Measurements from ENCODE around the gene NBL1.

The NBL1 gene

DNA sequence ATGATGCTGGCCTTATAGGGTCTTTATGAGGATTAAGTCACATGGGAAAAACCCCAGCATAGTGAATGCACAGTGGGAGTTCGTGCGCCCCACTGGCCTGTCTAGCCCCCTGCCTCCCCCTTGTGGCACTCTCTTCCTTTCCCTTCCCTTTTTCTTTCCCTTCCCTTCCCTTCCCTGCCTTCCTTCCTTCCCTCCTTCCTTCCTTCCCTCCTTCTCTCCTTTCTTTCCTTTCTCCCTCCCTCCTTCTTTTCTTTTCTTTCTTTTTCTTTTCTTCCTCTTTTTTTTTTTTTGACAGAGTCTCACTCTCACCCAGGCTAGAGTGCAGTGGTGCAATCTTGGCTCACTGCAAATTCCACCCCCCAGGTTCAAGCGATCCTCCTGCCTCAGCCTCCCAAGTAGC is 59.2 kb downstream of the NBL1 start:
- no peak for DNase-seq (ENCODE audit: low read depth in 2 of 2)

DNA sequence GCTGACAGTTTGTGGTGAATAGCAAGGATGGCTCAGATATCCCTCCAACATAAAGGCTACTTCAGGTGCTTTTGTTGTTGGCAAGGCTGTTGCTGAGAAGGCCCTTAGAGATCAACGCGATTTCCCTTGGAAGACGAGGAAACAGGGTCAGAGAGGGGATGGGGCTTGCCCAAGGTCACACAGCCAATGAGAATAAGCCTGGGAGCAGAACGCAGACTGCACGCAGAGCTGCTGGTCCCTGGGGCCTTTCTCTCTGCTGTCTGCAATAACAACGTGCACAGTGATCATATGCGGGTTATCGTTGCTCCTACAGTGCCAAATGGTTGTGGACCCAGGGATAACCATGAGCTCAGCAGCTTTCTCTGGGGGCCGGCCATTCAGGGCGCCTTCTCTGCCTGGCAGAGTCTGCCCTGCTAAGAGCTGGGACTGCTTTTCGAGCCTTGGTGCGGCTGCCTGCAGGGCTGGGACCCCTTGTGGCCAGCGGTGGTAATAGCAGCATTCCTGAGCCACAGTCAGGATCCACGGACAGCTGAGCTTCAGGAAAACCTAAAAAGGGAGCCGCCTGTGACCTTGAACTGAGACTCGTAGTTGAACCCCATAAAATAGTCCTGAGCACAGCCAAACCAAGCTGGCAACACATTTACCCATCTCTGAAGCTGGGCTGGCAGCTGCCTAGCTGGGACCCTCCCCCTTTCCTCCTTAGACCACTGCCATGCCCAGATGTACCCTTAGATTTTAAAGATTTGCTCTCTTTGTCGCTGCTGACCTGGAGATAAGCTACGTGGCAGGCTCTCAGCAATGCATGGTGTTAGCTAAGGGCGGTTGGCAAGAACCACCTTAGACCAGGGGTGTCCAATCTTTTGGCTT is 60.4 kb downstream of the NBL1 start:
- DNase-seq (ENCODE audit: low read depth in 2 of 2) = peak; percentile 27 to 30

DNA sequence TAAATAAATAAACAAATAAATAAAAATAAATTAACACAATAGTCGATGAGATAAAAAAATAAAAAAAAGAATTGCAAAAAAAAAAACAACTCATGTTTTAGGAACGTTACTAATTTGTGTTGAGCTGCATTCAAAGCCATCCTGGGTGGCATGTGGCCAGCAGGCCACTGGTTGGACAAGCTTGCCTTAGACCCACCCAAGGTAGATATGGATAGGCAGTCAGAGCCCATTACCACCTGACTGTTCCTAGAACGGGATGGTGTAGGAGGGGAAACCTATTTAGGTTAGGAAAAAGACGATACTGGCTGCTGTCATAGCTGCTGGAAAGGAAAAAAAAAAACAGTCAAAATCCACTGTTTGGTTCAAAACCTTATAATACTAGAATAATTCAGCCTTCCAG is 61.4 kb downstream of the NBL1 start:
- DNase-seq (ENCODE audit: low read depth in 2 of 2) = no peak

DNA sequence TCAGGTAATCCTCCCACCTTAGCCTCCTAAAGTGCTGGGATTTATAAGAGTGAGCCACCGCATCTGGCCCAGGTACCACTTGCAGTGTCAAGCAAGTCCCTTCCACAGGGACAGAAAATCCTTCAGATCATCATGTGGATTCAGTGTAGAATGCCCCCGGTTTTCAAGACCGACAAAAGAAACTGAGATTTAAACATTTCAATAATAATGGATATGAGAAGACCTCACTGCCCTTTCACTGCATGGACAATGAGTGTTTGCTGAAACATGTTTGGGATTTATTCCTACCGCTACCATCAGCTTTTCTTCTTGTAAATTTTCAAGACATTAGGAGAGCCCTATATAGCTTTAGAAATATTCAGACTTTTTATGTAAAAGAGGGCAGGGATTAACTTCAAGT is 62.0 kb downstream of the NBL1 start:
- DNase-seq (ENCODE audit: low read depth in 2 of 2) = no peak

Measured in stimulated activated CD4-positive, alpha-beta T cell treated with anti-CD3 and anti-CD28 coated beads, Interleukin-1b, Interleukin-23, amount 100 ng/mL, for 1 hour (primary cell).